Middle frontal gyrus (tissue), 1 donor: Measurements from ENCODE around the gene SAMD4B.
"Not testable (repeated sequence)": the region's sequence is repeated elsewhere in the genome, so short reads cannot be mapped to it uniquely, and the experiment has no call there.

Experiments
- DNase-seq: peaks from one replicate; pipeline ENCODE4 v3.0.0-alpha.2; 2015; ENCODE audit warnings: low spot score; ENCODE audit errors: extremely low spot score

The SAMD4B gene

DNA sequence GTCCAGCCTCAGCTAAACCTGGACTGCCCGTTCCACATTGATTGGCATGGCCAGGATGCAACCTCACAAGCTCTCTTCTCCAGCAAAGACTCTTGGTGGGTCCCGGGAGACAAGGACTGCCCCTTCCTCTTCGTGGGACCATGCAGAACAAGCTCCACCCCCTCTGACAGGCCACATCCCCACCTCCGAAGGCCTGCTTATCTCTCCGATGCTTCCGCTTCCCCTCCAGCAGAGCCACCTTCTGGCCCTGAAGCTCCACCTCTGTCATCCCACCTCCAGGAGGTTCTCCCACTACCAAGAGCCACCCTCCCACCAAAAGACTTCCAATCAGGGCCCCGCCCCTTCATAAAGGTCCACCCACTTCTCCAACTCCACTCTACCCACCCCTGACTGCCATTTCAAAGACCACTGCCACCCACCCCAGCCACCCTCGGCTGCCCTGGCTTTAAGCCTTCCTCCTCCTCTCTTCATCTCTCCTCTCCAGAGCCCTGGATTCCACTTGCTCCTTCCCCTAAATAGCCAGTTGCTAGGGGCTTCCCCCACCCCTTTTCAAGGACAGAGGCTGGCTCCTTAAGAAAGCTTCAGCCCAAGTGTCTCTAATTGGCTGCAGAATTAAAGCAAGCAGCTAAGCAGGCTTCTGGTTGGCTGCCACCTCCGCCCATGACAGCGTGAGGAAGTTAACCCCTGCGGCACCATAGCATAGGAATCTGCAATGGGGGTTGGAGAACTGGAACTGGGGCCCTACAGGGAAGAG, 31.5 kb upstream of the SAMD4B start:
- peak; percentile 75 for DNase-seq

DNA sequence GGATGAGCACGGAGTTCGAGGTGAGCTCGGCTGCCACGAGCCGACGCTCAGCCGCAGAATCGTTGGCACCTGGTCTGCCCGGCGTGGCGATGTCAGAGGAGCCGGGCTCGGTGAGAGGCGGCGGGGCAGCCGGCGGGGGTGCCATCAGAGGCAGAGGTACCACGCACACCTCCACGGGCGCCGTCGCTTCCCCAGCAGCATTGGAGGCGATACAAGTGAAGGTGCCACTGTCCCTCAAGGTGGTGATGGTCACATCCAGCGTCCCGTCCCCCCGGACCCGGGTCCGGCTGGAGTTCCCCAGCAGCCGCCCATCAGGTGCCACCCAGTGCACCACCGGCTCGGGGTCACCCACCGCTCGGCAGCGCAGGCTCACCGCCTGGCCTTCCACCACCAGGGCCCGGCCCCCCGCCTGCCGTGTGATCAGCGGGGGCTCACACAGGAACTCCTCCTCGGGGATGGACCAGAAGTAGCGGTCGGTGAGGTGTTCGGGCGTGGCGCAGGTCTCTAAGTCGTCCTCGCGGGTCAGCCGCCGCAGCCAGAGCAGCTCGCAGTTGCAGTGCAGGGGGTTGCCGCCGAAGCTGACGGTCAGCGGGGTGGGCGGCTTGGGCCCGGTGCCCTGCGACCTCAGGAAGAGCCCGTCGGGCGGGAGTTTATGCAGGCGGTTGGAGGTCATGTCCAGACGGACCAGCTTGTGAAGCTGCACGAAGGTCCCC, 28.0 kb upstream of the SAMD4B start:
- no peak for DNase-seq

DNA sequence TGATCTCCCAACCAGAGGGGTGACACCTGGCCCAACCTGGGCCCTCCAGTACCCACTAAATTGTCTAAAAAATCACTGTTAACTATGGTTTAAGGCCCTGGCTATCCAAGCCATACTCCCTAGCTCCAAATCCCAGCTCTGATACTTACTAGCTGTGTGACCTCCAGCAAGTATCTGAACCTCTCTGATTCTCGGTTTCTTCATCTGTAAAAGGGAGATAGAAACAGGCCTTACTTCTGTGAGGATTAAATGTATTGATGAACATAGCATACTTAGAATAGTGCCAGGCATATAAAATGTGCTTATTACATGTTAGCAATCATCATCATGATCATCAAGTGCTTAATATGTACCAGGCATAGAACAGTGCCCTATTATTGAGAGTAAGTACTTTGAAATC, 26.3 kb upstream of the SAMD4B start:
- DNase-seq, result no peak

DNA sequence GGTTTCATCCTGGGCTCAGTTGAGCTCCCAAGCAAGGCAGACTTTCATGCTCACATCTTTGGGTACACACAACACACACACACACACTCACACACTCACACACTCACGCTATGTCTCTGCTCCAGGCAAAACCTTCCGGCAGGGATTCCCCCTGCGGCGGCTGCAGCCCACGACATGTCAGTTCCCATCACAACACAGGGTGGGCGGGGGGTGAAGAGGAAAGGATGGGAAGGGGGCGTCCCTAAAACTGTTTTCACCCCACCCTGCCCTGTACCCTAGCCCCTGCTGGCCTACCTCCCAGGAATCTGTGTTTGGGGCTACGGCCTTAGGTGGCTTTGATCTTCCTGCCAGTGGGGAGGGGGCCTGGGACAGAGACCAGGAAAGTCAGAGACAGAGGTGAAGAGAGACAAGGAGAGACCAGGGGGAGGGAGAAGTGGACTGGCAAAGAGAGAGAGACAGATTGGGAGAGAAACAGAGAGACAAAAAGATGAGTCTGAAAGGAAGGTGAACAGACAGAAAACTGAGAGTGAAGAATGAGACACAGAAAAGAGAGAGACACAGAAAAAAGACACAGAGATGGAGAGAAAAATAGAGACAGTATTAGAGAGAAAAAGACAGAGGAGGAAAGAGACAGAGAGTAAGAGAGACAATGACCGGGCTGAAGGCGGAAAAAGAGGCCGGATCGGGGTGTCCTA, 25.4 kb upstream of the SAMD4B start:
- DNase-seq, result no peak

DNA sequence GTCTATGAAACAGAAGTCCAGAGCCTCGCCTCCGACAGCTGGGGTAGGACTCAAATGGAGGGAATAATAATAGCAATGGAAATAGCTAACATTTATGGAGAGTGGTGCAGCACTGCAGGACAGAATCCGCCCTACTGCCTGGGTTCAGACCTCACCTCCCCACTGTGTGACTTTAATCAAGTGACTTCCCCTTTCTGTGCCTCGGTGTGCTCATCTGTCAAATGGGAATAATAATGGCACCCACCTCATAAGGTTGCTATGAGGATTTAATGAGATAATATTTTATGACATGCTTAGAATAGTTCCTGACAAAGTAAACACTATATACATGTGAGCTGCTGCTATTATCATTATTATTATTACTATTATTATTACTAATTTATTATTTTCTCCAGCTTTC, 24.7 kb upstream of the SAMD4B start:
- no peak for DNase-seq

DNA sequence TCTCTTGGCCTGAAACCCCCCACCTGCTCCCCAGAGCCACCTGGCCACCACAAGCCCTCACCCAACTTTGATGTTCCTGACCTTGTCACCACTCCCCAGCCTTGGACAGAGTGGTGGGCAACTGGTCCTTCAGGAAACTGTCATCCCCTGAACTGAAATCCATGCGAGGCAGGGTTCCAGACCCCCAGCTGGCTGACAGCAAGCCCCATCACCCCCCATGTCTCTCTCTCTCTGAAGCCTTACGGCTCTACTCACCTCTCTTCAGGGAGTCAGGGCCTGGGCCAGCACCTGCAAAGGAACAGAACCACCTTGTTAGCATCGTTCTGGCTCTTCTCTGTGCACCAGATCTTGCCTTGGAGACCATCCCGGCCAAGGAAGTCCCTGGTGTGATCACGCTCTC, 24.1 kb upstream of the SAMD4B start:
- no peak for DNase-seq

DNA sequence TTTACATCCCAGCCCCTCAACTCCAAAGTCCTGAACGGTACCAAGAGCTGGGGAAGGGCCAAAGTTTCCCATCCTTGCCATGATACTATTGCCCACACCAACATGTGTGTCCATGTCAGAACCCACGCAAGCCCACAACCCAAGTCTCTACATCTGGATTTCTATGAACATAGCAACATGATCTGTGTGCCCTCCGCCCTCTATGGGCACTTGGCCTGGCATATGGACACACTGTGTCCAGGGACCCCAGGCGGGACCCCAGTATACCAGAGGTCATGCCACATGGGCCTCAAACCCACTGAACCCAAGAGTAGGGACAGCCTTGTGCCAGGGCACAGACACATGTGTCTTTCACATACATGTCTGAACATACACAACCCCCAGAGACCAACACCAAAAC, 23.5 kb upstream of the SAMD4B start:
- no peak for DNase-seq

DNA sequence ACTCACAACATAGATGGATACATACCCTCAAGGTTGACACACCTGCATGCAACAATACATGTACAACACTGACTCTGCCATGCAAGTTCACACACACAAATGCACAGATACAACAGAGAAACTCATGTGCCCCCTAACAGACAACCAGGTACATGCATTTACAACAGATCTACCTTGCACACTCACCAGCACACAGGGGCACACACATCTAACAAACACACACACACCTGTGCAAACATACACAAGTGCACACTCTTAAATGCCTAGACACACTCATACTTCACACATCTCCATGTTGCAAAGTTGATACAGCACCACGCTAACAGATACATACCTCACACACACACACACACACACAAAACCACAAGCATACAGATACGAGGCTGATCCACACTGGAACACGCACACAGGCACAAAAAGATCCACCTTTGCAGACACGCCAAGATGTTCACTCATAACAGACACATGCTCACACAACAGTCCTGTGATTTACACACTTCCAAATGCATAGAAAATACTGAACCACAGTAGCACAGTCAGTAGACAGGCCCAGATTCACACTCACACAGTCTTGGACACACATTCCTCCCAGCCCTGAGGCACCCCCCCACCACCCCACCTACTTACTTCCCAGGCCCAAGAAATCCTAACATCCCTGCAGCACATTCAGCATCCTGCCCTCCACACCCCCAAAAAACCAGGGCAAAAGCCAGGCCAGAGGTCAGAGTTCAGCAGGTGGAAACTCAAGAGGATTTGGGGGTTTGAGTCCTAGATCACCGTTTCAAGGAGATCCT, 22.9 kb upstream of the SAMD4B start:
- no peak for DNase-seq

DNA sequence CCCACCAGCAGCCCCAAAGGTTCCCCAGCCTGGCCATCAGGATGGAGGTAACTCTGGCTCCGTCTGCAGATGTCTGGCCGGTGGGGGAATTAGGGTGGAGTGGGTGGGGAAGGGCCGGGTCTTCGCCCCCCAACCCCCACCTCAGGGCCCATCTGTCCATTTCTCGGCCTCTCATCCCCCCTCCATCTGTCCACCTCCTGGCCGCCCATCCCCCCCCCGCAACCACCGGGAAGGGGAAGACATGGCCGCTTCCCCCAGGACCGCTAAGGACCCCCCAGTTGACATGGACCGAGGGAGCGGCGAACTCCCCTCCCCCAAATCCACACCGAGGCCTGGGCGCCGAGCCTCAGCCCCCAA, 22.4 kb upstream of the SAMD4B start:
- DNase-seq, result no peak

DNA sequence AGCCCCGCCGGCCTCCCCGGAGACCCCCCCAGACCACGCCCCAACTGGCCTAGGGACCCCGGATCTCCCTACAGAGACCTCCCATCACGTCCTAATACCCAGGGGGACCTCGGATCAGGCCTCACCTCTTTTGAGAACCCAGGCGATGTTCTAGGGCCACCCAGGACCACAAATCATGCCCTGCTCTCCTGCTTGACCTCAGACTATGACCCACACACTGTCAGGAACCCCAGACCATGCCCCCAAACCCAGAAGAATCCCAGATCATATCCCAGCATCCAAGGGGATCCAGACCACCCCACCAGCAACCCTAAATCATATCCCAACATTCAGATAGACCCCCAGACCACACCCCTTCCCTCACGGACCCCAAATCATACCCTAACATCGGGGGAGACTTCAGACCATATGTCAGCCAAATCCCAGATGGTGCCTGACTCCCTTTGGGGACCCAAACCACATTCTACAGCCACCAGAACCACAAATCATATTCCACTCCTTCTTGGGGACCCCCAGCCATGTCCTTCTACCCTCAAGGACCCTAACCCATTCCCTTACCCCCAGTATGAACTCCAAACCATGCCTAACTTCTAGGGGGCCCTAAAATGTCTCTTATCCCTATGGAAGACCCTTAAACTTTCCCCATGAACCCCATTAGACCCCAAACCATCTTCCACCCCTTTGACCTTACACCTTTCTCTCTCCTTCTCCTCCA, 20.9 kb upstream of the SAMD4B start:
- no peak for DNase-seq

DNA sequence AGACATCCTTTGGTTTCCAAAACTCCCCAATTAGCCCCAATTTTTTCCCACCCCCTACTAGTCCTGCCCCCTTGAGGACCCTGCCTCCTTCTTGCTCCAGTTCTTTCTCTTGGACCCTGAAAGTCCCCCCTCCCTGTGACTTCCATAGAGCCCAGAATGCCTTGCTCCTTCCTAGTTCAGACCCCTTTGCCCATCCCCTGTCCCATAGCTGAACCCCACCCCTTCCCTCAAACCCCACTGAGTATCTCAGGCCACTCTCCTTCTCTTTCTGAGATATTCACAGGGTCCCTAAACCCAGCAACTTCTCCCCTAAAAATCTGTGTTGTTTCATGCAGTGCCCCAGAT, 20.4 kb upstream of the SAMD4B start:
- no peak for DNase-seq

DNA sequence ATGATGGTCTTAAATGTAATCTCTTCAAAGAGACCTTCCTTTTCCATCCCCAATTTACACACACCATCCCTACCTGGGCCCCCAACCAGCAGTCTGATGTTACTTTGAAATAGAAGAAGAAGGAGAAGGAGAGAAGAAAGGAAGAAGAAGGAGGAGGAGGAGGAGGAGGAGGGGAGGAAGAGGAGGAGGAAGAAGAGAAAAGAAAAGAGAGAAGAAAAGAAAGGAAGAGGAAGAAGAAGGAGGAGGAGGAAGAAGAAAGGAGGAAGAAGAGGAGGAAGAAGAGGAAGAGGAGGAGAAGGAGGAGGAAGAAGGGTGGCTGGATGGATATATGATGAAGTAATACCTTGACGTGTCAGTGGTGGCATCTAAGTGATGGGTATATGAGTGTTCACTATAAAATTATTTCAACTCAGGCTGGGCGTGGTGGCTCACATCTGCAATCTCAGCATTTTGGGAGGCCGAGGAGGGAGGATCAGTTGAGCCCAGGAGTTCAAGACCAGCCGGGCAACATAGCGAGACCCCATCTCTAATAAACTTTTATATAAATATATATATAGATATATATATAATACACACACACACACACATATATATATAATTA, 17.9 kb upstream of the SAMD4B start:
- no peak for DNase-seq

DNA sequence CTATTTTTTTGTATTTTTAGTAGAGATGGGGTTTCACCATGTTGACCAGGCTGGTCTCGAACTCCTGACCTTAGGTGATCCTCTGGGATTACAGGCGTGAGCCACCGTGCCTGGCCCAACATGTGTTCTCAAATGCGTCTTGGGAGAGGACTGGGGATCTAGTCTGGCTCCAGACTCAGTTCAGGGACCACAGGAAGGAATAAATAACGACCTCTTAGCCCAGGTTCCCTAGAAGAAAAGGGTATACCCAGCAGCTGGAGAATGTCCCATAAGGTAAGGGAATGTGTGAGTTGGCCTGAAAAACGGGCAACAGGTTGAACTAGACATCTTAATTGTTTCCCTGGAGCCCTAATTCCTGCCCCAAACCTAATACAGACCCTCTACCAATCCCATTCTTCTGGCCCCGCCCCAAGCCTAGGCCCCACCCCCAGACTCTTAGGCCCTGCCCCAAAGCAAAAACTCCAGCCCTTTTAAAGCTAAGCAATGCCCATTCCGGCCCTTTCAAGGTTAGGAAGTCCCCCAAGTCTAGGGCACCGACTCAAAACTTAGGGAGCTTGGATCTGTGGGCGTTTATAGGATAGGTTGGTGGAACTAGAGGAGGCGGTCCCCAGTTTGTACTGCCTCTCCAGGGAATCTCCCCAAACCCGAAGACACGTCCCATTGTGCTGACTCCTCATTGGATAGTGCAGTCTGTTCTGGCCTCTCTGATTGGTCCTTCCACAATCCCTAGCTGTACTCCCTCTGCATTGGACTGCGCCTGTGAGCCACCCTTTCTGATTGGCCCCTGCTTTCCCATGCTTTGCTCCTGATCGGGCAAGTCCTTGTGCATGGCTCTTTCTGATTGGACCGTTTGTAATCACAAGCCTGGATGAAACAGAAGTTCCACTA, 16.2 kb upstream of the SAMD4B start:
- DNase-seq, result no peak

DNA sequence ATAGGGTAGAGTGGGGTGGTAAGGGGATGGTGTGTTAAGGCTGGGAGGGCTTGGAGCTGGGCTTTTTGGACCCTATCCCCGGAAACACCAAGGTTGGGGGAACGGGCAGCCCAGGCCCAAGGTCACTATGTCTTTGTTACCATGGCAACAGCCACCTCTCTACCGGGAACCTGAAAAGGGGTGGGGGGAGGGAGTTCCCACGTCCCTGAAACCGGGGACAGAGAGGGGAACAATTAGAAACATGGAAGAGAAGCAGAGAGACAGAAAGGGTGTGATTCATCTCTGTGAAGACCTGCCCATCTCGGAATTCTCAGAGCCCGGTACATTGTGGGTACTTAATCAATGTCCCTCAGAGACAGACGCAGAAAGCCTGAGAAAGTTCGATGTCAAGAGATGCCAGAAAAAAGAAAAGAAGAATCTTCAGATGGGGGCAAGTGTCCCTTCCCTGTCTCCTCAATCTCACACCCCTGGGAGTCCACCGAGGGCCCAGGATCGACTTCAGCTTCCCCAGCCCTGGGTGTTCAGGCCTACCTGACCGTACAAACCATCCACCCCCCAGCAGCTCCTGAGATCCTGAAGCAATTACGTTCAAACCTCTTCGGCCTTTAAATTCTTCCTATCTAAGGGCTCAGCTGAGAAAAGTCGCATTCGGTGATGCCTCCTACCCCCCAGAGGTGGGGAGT, 14.7 kb upstream of the SAMD4B start:
- no peak for DNase-seq

DNA sequence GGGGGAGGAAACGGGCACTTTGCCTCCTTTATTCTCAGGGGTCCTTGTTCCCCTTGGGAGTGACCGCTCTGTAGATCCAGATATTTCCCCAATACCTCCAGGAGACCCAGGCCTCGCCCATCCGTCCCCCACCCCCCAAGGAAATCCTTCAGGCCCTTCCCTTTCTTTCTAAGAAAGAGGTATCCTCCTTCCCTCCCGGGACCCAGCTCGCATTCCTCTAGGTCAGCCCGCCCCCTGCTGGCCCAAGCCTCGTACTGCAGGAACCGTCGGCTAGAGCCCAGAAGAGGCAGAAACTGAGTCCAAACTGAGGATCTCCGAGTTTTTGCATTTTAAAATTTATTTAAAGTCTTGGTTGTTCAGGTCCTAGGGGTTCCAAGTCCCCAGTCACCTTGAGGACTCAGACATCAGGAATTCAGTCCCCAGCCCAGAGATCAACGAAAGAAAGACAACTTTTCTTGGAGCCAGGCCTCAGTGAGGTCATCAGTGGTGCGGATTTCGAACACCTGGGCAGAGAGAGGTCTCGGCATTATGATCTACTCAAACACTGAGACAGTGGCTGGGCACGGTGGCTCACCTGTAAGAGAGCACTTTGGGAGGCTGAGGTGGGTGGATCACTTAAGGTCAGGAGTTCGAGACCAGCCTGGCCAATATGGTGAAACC, 14.0 kb upstream of the SAMD4B start:
- DNase-seq, result peak; percentile 83

DNA sequence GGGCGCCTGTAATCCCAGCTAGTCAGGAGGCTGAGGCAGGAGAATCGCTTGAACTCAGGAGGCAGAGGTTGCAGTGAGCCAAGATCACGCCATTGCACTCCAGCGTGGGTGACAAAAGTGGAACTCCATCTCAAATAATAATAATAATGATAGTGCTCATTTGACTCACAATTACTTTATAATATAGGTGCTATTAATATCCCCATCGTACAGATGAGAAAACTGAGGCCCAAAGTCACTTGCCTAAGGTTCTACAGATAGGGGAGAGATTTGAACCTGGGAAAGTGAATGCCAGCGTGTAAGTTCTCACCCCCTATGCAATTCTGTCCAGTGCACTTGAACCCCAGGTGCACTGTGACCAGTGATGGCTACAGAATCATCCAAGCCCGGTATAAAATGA, 12.3 kb upstream of the SAMD4B start:
- DNase-seq, result no peak

DNA sequence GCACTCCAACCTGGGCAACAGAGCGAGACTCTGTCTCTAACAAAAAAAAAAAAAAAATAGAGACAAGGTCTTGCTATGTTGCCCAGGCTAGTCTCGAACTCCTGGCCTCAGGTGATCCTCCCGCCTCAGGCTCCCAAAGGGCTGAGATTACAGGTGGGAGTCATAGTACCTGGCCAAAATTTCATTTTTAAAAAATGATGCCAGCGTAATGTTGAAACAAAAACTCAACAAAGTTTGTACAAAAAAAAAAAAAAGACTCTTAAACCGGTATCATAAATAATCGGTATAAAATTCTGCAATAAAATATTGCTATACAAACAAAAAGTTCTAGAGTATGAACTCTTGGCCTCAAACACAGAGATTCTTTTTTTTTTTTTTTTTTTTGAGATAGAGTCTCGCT, 9.9 kb upstream of the SAMD4B start:
- no peak for DNase-seq

DNA sequence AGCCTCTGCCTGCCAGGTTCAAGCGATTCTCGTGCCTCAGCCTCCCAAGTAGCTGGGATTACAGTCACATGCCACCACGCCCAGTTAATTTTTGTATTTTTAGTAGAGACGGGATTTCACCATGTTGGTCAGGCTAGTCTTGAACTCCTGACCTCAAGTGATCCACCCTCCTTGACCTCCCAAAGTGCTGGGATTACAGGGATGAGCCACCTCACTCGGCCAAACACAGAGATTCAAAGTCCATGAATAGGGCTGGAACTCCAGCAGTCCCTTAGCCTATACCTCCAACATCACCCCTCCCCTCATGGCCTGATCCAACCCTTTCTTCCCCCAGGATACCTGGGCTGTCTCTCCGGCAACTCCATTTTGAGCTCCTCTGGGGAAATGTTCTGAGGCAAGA, 9.5 kb upstream of the SAMD4B start:
- not testable (repeated sequence) for DNase-seq

DNA sequence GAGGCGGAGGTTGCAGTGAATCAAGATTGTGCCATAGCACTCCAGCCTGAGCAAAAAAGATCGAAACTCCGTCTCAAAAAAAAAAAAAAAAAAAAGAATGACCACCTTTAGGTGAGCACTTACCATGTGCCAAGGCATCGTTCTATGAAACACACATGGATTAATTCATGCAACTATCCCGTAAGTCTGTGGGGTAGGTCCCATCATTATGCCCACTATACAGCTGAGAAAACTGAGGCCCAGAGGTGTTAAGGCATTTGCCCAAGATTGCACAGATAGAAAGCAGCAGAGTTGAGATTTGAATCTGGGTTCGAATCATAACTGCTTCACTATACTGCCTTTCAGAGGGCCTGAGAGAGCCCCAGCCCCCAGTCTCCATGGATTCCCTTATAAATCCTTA, 8.7 kb upstream of the SAMD4B start:
- DNase-seq, result no peak
